ENCODE data around the gene MTHFD1L. TPM values are rescaled to one million over a fixed set of nuclear protein-coding genes. Genes with fewer than 3 reads are reported as not detected.
A peak's percentile ranks its signal among the peaks of the same experiment; 100 is the strongest.
"Not testable (repeated sequence)": the region's sequence is repeated elsewhere in the genome, so short reads cannot be mapped to it uniquely, and the experiment has no call there.

MTHFD1L gene
- total and polyA plus RNA-seq, 4 experiments from 2014 or later = 3.7 to 11.1 (median 8.9) TPM

DNA sequence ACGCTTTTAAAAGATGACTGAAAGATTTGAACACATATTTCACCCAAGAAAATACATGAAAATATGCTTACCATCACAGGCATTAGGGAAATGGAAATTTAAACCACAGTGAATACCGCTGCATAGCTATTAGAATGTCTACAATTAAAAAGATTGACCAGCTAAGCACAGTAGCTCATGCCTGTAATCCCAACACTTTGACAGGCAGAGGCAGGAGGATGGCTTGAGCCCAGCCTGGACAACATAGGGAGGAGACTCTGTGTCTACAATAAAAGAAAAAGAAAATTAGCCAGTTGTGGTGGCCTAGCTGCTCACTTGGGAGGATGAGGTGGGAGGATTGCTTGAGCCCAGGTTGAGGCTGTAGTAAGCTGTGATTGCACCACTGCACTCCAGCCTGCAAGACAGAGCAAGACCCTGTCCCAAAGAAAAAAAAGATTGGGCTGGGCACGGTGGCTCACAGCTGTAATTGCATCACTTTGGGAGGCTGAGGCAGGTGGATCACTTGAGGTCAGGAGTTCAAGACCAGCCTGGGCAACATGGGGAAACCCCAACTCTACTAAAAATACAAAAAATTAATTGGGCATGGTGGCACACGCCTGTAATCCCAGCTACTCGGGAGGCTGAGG is 210.5 kb downstream of the MTHFD1L start:
- H3K4me1 Mint-ChIP-seq = no peaks in the 10 kb centered on the region
- no peaks in the 10 kb centered on the region for H3K27me3 Mint-ChIP-seq
- DNase-seq = no peak
- no peaks in the 10 kb centered on the region for H3K4me1 ChIP-seq (ENCODE audit: insufficient read depth, low read length)
- no peak overlapping the region for H3K4me3 Mint-ChIP-seq
- H3K9me3 ChIP-seq (ENCODE audit: control insufficient read depth in 1 of 2, low read length in 2 of 2) = no peaks in the 10 kb centered on the region
- no peaks in the 10 kb centered on the region for H3K36me3 ChIP-seq (ENCODE audit: insufficient read depth, low read length)
- H3K36me3 Mint-ChIP-seq = peaks cover 4 to 13% of the 10 kb centered on the region in 2 donors
- CTCF ChIA-PET (ENCODE audit: partially characterized antibody) = interaction anchor here (0.6 kb wide), 1 partner anchor 9 kb away, joined by 3 read pairs; no protein-coding TSS in a partner anchor
- no peaks in the 10 kb centered on the region for H3K27me3 ChIP-seq (ENCODE audit: insufficient read depth, low read length)
- no peak overlapping the region for H3K4me3 ChIP-seq (ENCODE audit: low read length in 2 of 2)
- H3K27ac ChIP-seq (ENCODE audit: low read depth, low read length) = no peak overlapping the region
- intact Hi-C loops (cut with micrococcal nuclease) = no loop called here
- POLR2A ChIA-PET (ENCODE audit: partially characterized antibody) = no interaction called here
- peak overlapping the region in 1 of 7 donors; percentile 30 for H3K27ac Mint-ChIP-seq
- H3K9me3 Mint-ChIP-seq = peaks cover 0 to 6% (median 0%) of the 10 kb centered on the region in 8 donors

DNA sequence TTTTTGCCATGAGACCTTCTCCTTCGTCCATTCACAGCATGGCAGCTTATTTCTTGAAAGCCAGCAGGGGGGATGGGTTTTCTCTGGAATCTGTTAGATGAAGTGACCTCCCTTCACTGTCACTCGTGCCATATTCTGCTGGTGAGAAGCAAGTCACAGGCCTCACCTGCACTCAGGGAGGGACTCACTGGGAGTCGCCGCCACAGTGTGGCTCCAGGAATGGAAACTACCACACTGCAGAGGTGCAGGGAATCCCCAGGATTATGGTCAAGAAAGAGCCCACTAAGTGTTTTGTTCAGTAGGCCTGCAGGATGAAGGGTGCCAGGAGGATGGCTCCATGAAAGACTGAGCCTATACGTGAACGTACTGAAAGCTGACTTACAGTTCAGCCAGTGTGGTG is 213.2 kb downstream of the MTHFD1L start:
- no peak for DNase-seq
- no peak overlapping the region for H3K4me3 Mint-ChIP-seq
- H3K9me3 ChIP-seq (ENCODE audit: control insufficient read depth in 1 of 2, low read length in 2 of 2) = no peaks in the 10 kb centered on the region
- no peak overlapping the region for H3K27ac Mint-ChIP-seq
- H3K27me3 Mint-ChIP-seq = no peaks in the 10 kb centered on the region
- H3K4me1 Mint-ChIP-seq = no peaks in the 10 kb centered on the region
- peaks cover 0 to 4% (median 0%) of the 10 kb centered on the region in 8 donors for H3K9me3 Mint-ChIP-seq
- ChIA-PET CTCF (ENCODE audit: partially characterized antibody) (no interaction called here), POLR2A (ENCODE audit: partially characterized antibody) (no interaction called here)
- no peaks in the 10 kb centered on the region for H3K27me3 ChIP-seq (ENCODE audit: insufficient read depth, low read length)
- no peaks in the 10 kb centered on the region for H3K36me3 ChIP-seq (ENCODE audit: insufficient read depth, low read length)
- H3K4me3 ChIP-seq (ENCODE audit: low read length in 2 of 2) = no peak overlapping the region
- intact Hi-C loops (cut with micrococcal nuclease) = no loop called here
- no peaks in the 10 kb centered on the region for H3K4me1 ChIP-seq (ENCODE audit: insufficient read depth, low read length)
- peaks cover 1 to 9% of the 10 kb centered on the region in 2 donors for H3K36me3 Mint-ChIP-seq
- H3K27ac ChIP-seq (ENCODE audit: low read depth, low read length) = no peak overlapping the region

DNA sequence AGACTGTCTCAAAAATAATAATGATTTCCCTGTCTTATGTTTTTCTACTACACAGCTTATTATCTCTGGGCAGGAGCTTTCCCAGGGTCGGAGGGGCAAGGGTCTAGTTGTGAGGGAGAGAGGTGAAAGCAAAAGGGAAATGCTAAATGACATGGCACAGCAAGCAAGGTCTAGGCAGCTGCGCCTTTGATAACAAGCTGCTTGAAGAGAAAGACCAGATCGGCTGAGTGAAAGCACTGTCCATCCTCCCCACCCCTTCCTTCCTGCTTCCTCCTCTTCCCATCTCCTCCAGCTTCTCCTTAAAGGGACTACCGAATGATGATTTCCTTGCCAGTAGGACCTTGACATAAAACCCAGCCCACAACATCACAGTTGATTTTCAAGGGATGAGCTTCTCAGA is 216.2 kb downstream of the MTHFD1L start:
- intact Hi-C loops (cut with micrococcal nuclease) = no loop called here
- DNase-seq = no peak
- ChIA-PET CTCF (ENCODE audit: partially characterized antibody) (no interaction called here), POLR2A (ENCODE audit: partially characterized antibody) (no interaction called here)
- H3K27ac ChIP-seq (ENCODE audit: low read depth, low read length) = no peak overlapping the region
- H3K27ac Mint-ChIP-seq = no peak overlapping the region
- H3K4me3 ChIP-seq (ENCODE audit: low read length in 2 of 2) = no peak overlapping the region
- no peaks in the 10 kb centered on the region for H3K27me3 ChIP-seq (ENCODE audit: insufficient read depth, low read length)
- peaks cover 1 to 12% of the 10 kb centered on the region in 2 donors for H3K36me3 Mint-ChIP-seq
- H3K4me1 Mint-ChIP-seq = no peaks in the 10 kb centered on the region
- H3K4me3 Mint-ChIP-seq = no peak overlapping the region
- no peaks in the 10 kb centered on the region for H3K27me3 Mint-ChIP-seq
- H3K4me1 ChIP-seq (ENCODE audit: insufficient read depth, low read length) = no peaks in the 10 kb centered on the region
- H3K36me3 ChIP-seq (ENCODE audit: insufficient read depth, low read length) = no peaks in the 10 kb centered on the region
- H3K9me3 Mint-ChIP-seq = peaks cover 0 to 4% (median 0%) of the 10 kb centered on the region in 8 donors
- no peaks in the 10 kb centered on the region for H3K9me3 ChIP-seq (ENCODE audit: control insufficient read depth in 1 of 2, low read length in 2 of 2)

DNA sequence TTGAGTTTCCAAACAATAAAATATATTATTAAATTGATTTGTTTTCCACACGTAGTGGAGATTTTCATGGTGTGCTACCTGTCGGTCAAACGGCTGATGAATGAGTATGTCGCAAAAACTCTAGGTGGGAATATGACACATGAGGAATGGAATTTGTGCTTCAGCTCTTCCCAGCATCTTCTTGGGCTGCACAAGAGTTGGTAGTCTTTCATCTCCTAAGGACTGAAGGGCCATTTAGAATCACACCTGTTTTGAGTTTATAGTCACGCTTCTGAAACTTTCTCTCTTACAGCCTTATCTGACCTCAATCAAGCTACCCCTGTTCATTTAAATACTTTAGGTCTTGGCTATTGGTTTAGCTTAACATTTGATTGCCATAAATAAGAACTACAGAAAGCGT is 216.6 kb downstream of the MTHFD1L start:
- POLR2A ChIA-PET (ENCODE audit: partially characterized antibody) = no interaction called here
- no peak overlapping the region for H3K4me3 Mint-ChIP-seq
- H3K27me3 Mint-ChIP-seq = no peaks in the 10 kb centered on the region

DNA sequence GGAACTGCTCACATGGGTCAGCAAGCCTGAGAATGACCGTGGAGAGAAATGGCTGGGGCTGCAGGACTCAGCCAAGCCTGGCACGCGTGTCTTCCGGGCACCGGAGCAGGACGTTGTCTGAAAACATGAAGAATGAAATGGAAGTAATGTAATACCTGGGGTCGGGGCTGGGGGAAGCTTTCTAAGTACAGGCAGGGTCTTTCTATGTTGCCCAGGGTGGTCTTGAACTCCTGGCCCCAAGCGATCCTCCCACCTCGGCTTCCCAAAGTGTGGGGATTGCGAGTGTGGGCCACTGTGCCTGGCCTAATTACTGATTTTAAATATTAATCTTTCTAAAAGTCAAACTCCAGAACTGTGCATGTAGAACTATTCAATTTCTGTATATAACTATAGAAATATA is 218.8 kb downstream of the MTHFD1L start:
- POLR2A ChIA-PET (ENCODE audit: partially characterized antibody) = no interaction called here
- H3K4me3 Mint-ChIP-seq = no peak overlapping the region
- H3K4me1 Mint-ChIP-seq = no peaks in the 10 kb centered on the region
- H3K27me3 Mint-ChIP-seq = no peaks in the 10 kb centered on the region
- no peak overlapping the region for H3K27ac Mint-ChIP-seq
- Histone ChIP-seq H3K27me3 (ENCODE audit: insufficient read depth, low read length) (no peaks in the 10 kb centered on the region), H3K9me3 (ENCODE audit: control insufficient read depth in 1 of 2, low read length in 2 of 2) (no peaks in the 10 kb centered on the region), H3K36me3 (ENCODE audit: insufficient read depth, low read length) (no peaks in the 10 kb centered on the region), H3K4me1 (ENCODE audit: insufficient read depth, low read length) (no peaks in the 10 kb centered on the region), H3K4me3 (ENCODE audit: low read length in 2 of 2) (no peak overlapping the region), H3K27ac (ENCODE audit: low read depth, low read length) (no peak overlapping the region)
- intact Hi-C loops (cut with micrococcal nuclease) = no loop called here
- no peaks in the 10 kb centered on the region for H3K9me3 Mint-ChIP-seq
- CTCF ChIA-PET (ENCODE audit: partially characterized antibody) = no interaction called here
- H3K36me3 Mint-ChIP-seq = peaks cover 0 to 6% of the 10 kb centered on the region in 2 donors
- DNase-seq = no peak

More for the DNA sequence above, 216.6 kb downstream of the MTHFD1L start:
- Mint-ChIP-seq H3K9me3 (peaks cover 0 to 2% (median 0%) of the 10 kb centered on the region in 8 donors), H3K27ac (no peak overlapping the region), H3K36me3 (peaks cover under 1 to 9% of the 10 kb centered on the region in 2 donors), H3K4me1 (no peaks in the 10 kb centered on the region)
- Histone ChIP-seq H3K4me3 (ENCODE audit: low read length in 2 of 2) (no peak overlapping the region), H3K4me1 (ENCODE audit: insufficient read depth, low read length) (no peaks in the 10 kb centered on the region), H3K27ac (ENCODE audit: low read depth, low read length) (no peak overlapping the region), H3K9me3 (ENCODE audit: control insufficient read depth in 1 of 2, low read length in 2 of 2) (no peaks in the 10 kb centered on the region), H3K27me3 (ENCODE audit: insufficient read depth, low read length) (no peaks in the 10 kb centered on the region), H3K36me3 (ENCODE audit: insufficient read depth, low read length) (no peaks in the 10 kb centered on the region)
- intact Hi-C loops (cut with micrococcal nuclease) = no loop called here
- CTCF ChIA-PET (ENCODE audit: partially characterized antibody) = interaction anchor here (0.6 kb wide), 1 partner anchor 22 kb away, joined by 3 read pairs; no protein-coding TSS in a partner anchor
- no peak for DNase-seq

DNA sequence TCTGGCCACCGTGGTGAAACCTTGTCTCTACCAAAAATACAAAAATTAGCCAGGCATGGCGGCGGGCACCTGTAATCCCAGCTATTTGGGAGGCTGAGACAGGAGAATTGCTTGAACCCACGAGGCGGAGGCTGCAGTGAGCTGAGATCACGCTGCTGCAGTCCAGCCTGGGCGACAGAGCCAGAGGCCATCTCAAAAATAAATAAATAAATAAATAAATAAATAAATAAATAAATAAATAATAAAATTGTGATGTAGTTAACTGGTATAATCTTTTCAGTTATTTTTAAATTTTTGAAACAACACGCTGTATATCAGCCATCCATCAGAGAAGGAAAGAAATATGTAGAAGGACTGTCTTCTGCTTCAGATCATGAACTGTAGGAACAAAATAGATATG is 221.6 kb downstream of the MTHFD1L start:
- H3K4me3 Mint-ChIP-seq; DNase-seq; H3K4me1 ChIP-seq (ENCODE audit: insufficient read depth, low read length); H3K9me3 Mint-ChIP-seq; H3K9me3 ChIP-seq (ENCODE audit: control insufficient read depth in 1 of 2, low read length in 2 of 2); intact Hi-C loops (cut with micrococcal nuclease); H3K4me3 ChIP-seq (ENCODE audit: low read length in 2 of 2); H3K27me3 ChIP-seq (ENCODE audit: insufficient read depth, low read length); H3K27ac Mint-ChIP-seq; H3K36me3 ChIP-seq (ENCODE audit: insufficient read depth, low read length); H3K27ac ChIP-seq (ENCODE audit: low read depth, low read length); H3K27me3 Mint-ChIP-seq; H3K4me1 Mint-ChIP-seq; CTCF ChIA-PET (ENCODE audit: partially characterized antibody); POLR2A ChIA-PET (ENCODE audit: partially characterized antibody): not testable (repeated sequence)
- peaks cover 0 to 13% of the 10 kb centered on the region in 2 donors for H3K36me3 Mint-ChIP-seq

DNA sequence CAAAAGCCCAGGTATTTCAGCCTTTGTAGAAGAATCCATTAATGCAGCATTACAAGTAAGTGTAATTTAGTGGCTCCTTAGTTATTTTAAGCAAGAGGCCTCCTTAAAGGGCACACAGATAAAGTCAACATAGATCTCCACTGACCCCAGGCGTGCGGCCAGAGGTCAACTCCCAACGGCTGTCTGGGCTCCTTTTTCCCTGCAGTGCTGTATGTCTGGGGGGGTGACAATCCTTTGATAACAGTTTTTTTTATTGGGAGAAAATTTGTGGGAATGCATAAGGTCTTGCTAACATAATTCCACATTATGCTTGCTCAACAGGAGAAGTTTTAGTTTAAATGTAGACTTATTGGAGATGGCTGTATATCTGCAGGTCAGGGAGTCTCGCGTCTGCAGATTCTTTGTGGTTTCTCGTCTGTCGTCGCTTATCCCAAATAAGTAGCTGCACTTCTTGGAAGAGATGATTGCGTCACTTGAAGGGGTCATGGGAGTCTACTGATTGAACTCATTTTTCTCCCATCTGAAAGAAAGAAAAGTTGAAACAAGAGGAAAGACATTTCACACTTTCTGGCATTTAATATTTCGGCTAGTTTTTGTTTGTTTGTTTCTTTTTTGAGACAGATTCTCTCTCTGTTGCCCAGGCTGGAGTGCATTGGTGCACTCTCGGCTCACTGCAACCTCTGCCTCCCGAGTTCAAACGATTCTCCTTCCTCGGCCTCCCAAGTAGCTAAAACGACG is 222.5 kb downstream of the MTHFD1L start:
- Histone ChIP-seq H3K4me3 (ENCODE audit: low read length in 2 of 2) (no peak overlapping the region), H3K4me1 (ENCODE audit: insufficient read depth, low read length) (no peaks in the 10 kb centered on the region), H3K9me3 (ENCODE audit: control insufficient read depth in 1 of 2, low read length in 2 of 2) (no peaks in the 10 kb centered on the region), H3K36me3 (ENCODE audit: insufficient read depth, low read length) (peaks cover 1% of the 10 kb centered on the region), H3K27me3 (ENCODE audit: insufficient read depth, low read length) (no peaks in the 10 kb centered on the region), H3K27ac (ENCODE audit: low read depth, low read length) (no peak overlapping the region)
- Mint-ChIP-seq H3K4me3 (no peak overlapping the region), H3K27ac (peak overlapping the region in 1 of 7 donors; percentile 19), H3K27me3 (no peaks in the 10 kb centered on the region), H3K36me3 (peaks cover 7 to 22% of the 10 kb centered on the region in 2 donors), H3K4me1 (no peaks in the 10 kb centered on the region), H3K9me3 (no peaks in the 10 kb centered on the region)
- DNase-seq = no peak
- CTCF ChIA-PET (ENCODE audit: partially characterized antibody) = interaction anchor here (1.2 kb wide), 1 partner anchor 10 kb away, joined by 3 read pairs; no protein-coding TSS in a partner anchor
- intact Hi-C loops (cut with micrococcal nuclease) = no loop called here
- POLR2A ChIA-PET (ENCODE audit: partially characterized antibody) = no interaction called here
